Measurements from ENCODE around the gene MARVELD1. TPM values are rescaled to one million over a fixed set of nuclear protein-coding genes. Genes with fewer than 3 reads are reported as not detected.
"Not testable (repeated sequence)": the region's sequence is repeated elsewhere in the genome, so short reads cannot be mapped to it uniquely, and the experiment has no call there.

Gene MARVELD1
- total and polyA plus RNA-seq, 5 experiments from 2014 or later: 0.06 to 2.0 (median 0.30) TPM

- H3K36me3 Mint-ChIP-seq, H3K4me3 Mint-ChIP-seq, H3K27ac Mint-ChIP-seq, ATAC-seq, H3K27me3 Mint-ChIP-seq, POLR2A ChIA-PET, H3K9me3 Mint-ChIP-seq, DNase-seq: not testable (repeated sequence)
- H3K4me1 Mint-ChIP-seq: peaks cover 8 to 33% (median 24%) of the 10 kb centered on the region in 4 donors
Measured at GRCh38 chr10:97684368-97684713, 29.2 kb upstream of the MARVELD1 start.

- ATAC-seq (no peak), DNase-seq (no peak)
- POLR2A ChIA-PET: no interaction called here
- no peaks in the 10 kb centered on the region for H3K36me3 Mint-ChIP-seq
- H3K9me3 Mint-ChIP-seq: no peaks in the 10 kb centered on the region
- H3K27ac Mint-ChIP-seq: peak overlapping the region in 3 of 10 donors; percentile 51 to 59 (median 56)
- H3K4me1 Mint-ChIP-seq: peaks cover 8 to 33% (median 24%) of the 10 kb centered on the region in 4 donors
- H3K4me3 Mint-ChIP-seq: peak overlapping the region in 7 of 10 donors; percentile 8 to 48 (median 28)
- H3K27me3 Mint-ChIP-seq: no peaks in the 10 kb centered on the region
Measured at GRCh38 chr10:97684866-97685394, 28.6 kb upstream of the MARVELD1 start.

GRCh38 chr10:97685395-97685958, 28.1 kb upstream of the MARVELD1 start:
- no peak for ATAC-seq
- H3K27ac Mint-ChIP-seq: peak overlapping the region in 4 of 10 donors; percentile 40 to 59 (median 54)
- H3K27me3 Mint-ChIP-seq: no peaks in the 10 kb centered on the region
- peak overlapping the region in 9 of 10 donors; percentile 19 to 94 (median 87) for H3K4me3 Mint-ChIP-seq
- H3K36me3 Mint-ChIP-seq: no peaks in the 10 kb centered on the region
- H3K9me3 Mint-ChIP-seq: no peaks in the 10 kb centered on the region
- H3K4me1 Mint-ChIP-seq: peaks cover 8 to 33% (median 24%) of the 10 kb centered on the region in 4 donors
- POLR2A ChIA-PET: interaction anchor here (2.8 kb wide), 1 partner anchor 50 kb away, joined by 31 read pairs; the partner anchor contains the start of gene ZFYVE27
- no peak for DNase-seq

- Mint-ChIP-seq H3K4me1 (peaks cover 8 to 33% (median 24%) of the 10 kb centered on the region in 4 donors), H3K27ac (peak overlapping the region in 9 of 10 donors; percentile 32 to 95 (median 93)), H3K36me3 (no peaks in the 10 kb centered on the region), H3K9me3 (no peaks in the 10 kb centered on the region), H3K4me3 (peak overlapping the region; percentile 83 to 94 (median 88)), H3K27me3 (no peaks in the 10 kb centered on the region)
- peak in 1 of 10 donors; percentile 17 for DNase-seq
- no peak for ATAC-seq
- POLR2A ChIA-PET: interaction anchor here (0.8 to 2.8 kb wide), 15 partner anchors 8 to 448 kb away, joined by 3 to 31 read pairs (median 4); partner anchors contain the start of genes MARVELD1, R3HCC1L, UBTD1 and ZFYVE27
Measured at GRCh38 chr10:97686301-97686961, 27.1 kb upstream of the MARVELD1 start.

GRCh38 chr10:97686962-97687784, 26.4 kb upstream of the MARVELD1 start, which contains the start of gene AVPI1:
Gene AVPI1, minus strand, starts transcription at chr10:97687241. Its CDS starts 7,336 bp downstream, at chr10:97679905.
- no peaks in the 10 kb centered on the region for H3K27me3 Mint-ChIP-seq
- no peaks in the 10 kb centered on the region for H3K36me3 Mint-ChIP-seq
- ATAC-seq (peak; percentile 90 to 92), DNase-seq (peak; percentile 92 to 98 (median 97))
- H3K4me1 Mint-ChIP-seq: peaks cover 8 to 33% (median 24%) of the 10 kb centered on the region in 4 donors
- POLR2A ChIA-PET: interaction anchor here (0.8 to 2.8 kb wide), 19 partner anchors 9 to 447 kb away, joined by 3 to 31 read pairs (median 4); partner anchors contain the start of genes MARVELD1, PI4K2A, R3HCC1L and UBTD1
- no peaks in the 10 kb centered on the region for H3K9me3 Mint-ChIP-seq
- H3K4me3 Mint-ChIP-seq: peak within 1 kb of the TSS; percentile 83 to 94 (median 88)
- peak within 1 kb of the TSS; percentile 58 to 95 (median 92) for H3K27ac Mint-ChIP-seq

- no peak for ATAC-seq
- H3K36me3 Mint-ChIP-seq: no peaks in the 10 kb centered on the region
- H3K4me3 Mint-ChIP-seq: peak overlapping the region; percentile 71 to 94 (median 86)
- DNase-seq: no peak
- POLR2A ChIA-PET: interaction anchor here (1.0 to 2.8 kb wide), 16 partner anchors 10 to 446 kb away, joined by 3 to 31 read pairs (median 4); partner anchors contain the start of genes MARVELD1, PI4K2A, R3HCC1L and UBTD1
- H3K4me1 Mint-ChIP-seq: peaks cover 5 to 33% (median 24%) of the 10 kb centered on the region in 4 donors
- H3K27me3 Mint-ChIP-seq: no peaks in the 10 kb centered on the region
- H3K9me3 Mint-ChIP-seq: no peaks in the 10 kb centered on the region
- peak overlapping the region; percentile 58 to 94 (median 92) for H3K27ac Mint-ChIP-seq
Measured at GRCh38 chr10:97687785-97688781, 25.4 kb upstream of the MARVELD1 start.

- DNase-seq (no peak), ATAC-seq (no peak)
- Mint-ChIP-seq H3K9me3 (no peaks in the 10 kb centered on the region), H3K4me3 (no peak overlapping the region), H3K27me3 (peaks cover 0 to 4% (median 0%) of the 10 kb centered on the region in 5 donors), H3K27ac (peak overlapping the region in 2 of 10 donors; percentile 13 to 22), H3K4me1 (peaks cover 5 to 28% (median 21%) of the 10 kb centered on the region in 4 donors), H3K36me3 (no peaks in the 10 kb centered on the region)
- POLR2A ChIA-PET: no interaction called here
Measured at GRCh38 chr10:97689559-97690020, 23.9 kb upstream of the MARVELD1 start.

- Mint-ChIP-seq H3K36me3 (no peaks in the 10 kb centered on the region), H3K4me1 (peaks cover 5 to 22% (median 17%) of the 10 kb centered on the region in 4 donors), H3K9me3 (no peaks in the 10 kb centered on the region), H3K27ac (peak overlapping the region in 2 of 10 donors; percentile 9 to 15), H3K27me3 (peaks cover 0 to 4% (median 0%) of the 10 kb centered on the region in 5 donors), H3K4me3 (no peak overlapping the region)
- POLR2A ChIA-PET: no interaction called here
- no peak for ATAC-seq
- no peak for DNase-seq
Measured at GRCh38 chr10:97690133-97690532, 23.4 kb upstream of the MARVELD1 start.

- H3K27ac Mint-ChIP-seq, H3K9me3 Mint-ChIP-seq, ATAC-seq, DNase-seq, H3K4me3 Mint-ChIP-seq, H3K36me3 Mint-ChIP-seq, H3K4me1 Mint-ChIP-seq: not testable (repeated sequence)
- peaks cover 0 to 10% (median 5%) of the 10 kb centered on the region in 5 donors for H3K27me3 Mint-ChIP-seq
- POLR2A ChIA-PET: interaction anchor here (1.4 kb wide), 1 partner anchor 10 kb away, joined by 4 read pairs; no protein-coding TSS in a partner anchor
Measured at GRCh38 chr10:97698072-97698655, 15.4 kb upstream of the MARVELD1 start.

GRCh38 chr10:97701438-97702069, 12.0 kb upstream of the MARVELD1 start:
- no peaks in the 10 kb centered on the region for H3K9me3 Mint-ChIP-seq
- POLR2A ChIA-PET: interaction anchor here (0.6 to 2.1 kb wide), 4 partner anchors 15 to 168 kb away, joined by 3 to 6 read pairs (median 3); partner anchors contain the start of genes AVPI1 and ZFYVE27

More at GRCh38 chr10:97701438-97702069, 12.0 kb upstream of the MARVELD1 start:
- no peak overlapping the region for H3K27ac Mint-ChIP-seq
- peaks cover 4 to 12% (median 6%) of the 10 kb centered on the region in 5 donors for H3K27me3 Mint-ChIP-seq
- no peaks in the 10 kb centered on the region for H3K4me1 Mint-ChIP-seq
- no peak overlapping the region for H3K4me3 Mint-ChIP-seq
- DNase-seq: peak in 9 of 10 donors; percentile 18 to 74 (median 53)
- H3K36me3 Mint-ChIP-seq: no peaks in the 10 kb centered on the region
- ATAC-seq: peak; percentile 94 to 97
